Stimulated activated CD8-positive, alpha-beta memory T cell treated with anti-CD3 and anti-CD28 coated beads, Interleukin-2, amount 100 ng/mL, for 1 hour (primary cell): Measurements from ENCODE around the gene TTLL5.
"Not testable (repeated sequence)": the region's sequence is repeated elsewhere in the genome, so short reads cannot be mapped to it uniquely, and the experiment has no call there.

Experiments
- DNase-seq, 2 donors: peaks; one replicate each; pipeline ENCODE4 v3.0.0-alpha.2; 2020; ENCODE audit warnings: low read depth in 2 of 2

Gene TTLL5

DNA sequence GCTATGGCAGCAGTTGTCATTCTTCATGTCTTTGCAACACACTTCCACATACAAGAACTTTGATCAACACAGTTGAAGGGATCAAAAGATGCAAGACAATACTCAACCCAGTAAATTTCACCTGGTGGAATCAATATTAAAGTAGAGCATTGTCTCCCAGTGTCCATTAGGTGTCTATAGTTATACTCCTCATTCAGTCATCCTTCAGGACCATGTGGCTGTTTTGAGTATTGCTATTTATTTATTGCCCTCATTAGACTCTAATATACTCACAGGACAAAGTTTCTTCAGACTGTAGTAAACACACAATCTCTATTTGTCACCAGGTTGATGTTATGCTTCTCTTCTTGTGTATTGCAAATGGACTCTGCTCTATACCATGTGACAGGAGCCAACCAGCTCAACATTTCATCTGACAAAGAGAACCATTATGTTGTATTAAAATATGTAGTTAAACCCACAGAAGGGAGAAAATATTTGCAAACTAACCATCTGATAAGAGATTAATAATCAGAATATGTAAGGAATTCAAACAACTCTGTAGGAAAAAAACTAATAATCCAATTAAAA is 174.2 kb downstream of the TTLL5 start:
- no peak for DNase-seq

DNA sequence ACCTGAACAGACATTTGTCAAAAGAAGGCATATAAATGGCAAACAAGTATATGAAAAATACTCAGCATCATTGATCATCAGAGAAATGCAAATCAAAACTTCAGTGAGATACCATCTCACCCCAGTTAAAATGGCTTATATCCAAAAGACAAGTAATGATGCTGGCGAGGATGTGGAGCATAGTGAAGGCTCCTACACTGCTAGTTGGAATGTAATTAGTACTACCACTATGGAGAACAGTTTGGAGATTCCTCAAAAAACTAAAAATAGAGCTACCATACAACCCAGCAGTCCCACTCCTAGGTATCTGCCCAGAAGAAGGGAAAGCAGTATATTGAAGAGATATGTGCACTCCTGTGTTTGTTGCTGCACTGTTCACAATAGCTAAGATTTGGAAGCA is 174.7 kb downstream of the TTLL5 start:
- no peak for DNase-seq

- no peak for DNase-seq
Measured at GRCh38 chr14:75837151-75837787, 176.2 kb downstream of the TTLL5 start.

GRCh38 chr14:75840911-75841310 is 179.9 kb downstream of the TTLL5 start:
- no peak for DNase-seq

DNA sequence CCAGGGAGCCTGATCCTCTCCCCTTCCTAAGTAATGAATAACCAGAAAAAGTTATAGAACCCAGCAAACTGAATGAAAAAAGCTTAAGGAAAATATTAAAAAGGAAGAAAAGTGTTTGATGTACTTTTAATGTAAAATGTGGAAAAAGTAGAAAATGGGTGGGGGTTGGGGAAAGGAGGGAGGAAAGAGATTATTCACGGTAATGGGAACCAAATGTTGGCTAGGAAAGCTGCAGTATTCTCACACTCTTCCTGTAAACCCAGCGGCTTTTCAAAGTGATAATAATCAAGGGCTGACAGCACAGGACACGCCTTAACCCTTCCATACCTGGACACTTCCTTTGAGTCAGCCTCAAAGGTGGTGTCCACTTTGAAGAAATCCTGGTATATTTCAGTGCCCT is 181.5 kb downstream of the TTLL5 start:
- DNase-seq = no peak

DNA sequence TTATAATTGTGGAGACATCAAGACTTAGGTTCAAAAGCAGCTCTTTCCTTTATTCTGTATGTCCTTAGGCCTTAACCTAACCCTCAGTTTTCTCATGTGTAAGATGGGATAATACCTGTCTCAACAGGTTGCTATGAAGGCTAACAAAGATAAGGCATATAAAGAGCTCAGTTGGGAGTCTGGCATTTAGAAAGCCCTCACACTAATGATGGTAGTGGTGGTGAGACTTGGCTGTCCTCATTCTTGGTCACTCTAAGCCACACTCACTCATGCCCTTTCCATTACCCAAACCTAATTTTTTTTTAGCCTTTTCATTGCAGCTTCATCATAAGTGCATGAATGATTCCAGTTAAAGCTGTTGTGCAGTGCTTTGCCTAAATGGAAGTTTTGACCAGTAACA is 183.4 kb downstream of the TTLL5 start:
- DNase-seq = no peak

- no peak for DNase-seq
Measured at GRCh38 chr14:75845136-75845804, 184.2 kb downstream of the TTLL5 start.

GRCh38 chr14:75846694-75847093 is 185.6 kb downstream of the TTLL5 start:
- DNase-seq = not testable (repeated sequence)

- no peak for DNase-seq
Measured at GRCh38 chr14:75847584-75847983, 186.5 kb downstream of the TTLL5 start.

DNA sequence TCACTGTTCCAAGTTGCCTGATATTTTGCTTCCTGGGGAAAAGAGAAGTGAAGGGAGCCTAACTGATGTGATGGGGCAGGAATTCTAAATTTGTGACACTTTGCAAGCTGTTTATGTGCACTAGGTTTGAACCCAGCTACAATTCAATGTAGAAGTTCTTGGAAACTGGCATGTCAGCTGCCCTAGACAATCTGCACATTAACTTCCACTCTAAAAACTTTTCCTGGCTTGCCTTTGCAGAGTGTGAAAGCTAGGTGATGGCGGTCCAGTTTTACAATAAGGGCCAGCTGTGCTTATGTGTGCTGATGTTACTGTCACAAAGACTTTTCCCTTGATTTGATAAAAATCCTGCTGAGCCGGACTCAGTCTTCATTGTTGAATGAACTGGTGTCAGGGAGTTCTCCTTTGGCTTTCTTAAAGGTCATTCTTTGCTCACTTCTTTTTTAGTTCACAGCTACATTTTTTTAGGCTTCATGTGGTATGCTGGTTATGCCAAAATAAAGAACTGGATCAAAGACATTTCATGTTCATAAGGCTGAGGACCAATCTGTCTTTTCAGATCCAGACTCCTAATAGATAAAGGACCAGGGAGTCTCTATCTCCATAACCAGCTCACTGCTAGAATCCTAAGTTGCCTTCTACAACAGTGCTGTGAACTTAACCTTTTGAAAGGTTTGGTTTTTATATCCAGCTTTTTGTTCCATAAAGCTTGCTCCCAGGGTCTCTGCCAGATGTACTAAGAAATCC is 187.3 kb downstream of the TTLL5 start:
- DNase-seq = no peak

DNA sequence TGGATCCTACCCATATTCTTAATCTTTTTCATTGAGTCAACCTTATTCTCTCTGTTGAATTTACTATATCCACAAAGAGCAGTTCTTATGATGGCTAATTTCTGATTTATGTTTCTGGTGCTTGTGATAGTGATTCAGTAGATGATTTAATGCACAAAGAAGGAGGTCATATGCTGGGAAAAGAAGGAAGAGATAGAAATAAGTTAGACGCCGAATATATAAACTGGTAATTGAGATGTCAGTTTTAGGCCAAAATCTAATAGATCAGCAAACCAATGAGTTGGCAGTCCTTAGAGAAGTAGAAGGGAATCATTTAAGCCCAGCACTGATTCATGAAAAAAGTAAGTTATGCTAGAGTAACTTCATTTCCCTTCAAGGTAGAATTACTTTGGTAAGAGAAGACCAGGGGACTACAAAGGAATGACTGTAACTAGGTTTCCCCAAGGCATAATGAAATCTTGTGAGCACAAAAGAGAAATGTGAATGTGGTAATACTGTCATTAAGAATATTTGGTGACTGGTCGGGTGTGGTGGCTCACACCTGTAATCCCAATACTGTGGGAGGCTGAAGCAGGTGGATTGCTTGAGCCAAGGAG is 188.4 kb downstream of the TTLL5 start:
- DNase-seq = no peak

- DNase-seq = no peak
Measured at GRCh38 chr14:75851574-75851866, 190.5 kb downstream of the TTLL5 start.

DNA sequence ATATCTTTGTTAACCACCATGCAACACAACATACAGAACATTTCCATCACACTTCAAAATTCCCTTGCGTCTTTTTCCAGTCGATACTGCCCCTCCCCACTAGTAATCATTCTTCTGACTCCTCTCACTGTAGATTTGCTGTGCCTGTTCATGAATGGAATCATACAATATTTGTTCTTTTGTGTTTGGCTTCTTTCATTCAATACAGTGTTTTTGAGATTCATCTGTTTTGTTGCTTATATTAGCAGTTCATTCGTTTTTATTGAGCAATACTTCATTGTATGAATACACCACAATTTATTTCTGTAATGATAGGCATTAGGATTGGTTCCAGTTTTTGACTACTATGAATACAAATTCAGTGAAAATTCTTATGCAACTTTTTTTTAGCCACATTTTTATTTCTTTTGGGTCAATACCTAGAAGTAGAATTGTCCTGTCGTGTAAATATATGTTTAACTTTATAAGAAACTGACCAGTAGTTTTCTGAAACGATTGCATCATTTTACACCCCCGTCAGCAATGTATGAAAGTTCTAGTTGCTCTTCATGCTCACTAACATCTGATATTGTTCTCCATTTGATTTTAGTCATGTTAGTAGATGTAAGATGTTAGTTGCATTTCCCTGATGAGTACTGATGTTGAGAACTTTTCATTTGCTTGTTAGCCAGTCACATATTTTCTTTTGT is 193.2 kb downstream of the TTLL5 start:
- DNase-seq = no peak

DNA sequence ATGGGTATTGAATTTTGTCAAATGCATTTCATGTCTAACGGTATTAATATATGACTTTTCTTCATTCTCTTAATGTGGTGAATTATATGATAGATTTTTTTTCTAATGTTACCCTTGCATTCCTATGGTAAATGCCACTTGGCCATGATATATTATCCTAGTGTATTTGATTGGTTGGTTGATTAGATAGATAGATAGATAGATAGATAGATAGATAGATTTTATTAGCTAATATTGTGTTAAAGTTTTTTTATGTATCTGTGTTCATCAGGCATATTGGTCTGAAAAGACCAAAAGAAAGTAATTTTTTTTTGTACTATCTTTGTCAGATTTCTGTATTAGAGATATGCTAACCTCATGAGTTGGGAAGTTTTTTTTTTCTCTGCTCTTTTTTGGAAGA is 196.2 kb downstream of the TTLL5 start:
- DNase-seq = no peak

- DNase-seq = no peak
Measured at GRCh38 chr14:75858362-75858761, 197.3 kb downstream of the TTLL5 start.

GRCh38 chr14:75859746-75860145 is 198.7 kb downstream of the TTLL5 start:
- DNase-seq = no peak

DNA sequence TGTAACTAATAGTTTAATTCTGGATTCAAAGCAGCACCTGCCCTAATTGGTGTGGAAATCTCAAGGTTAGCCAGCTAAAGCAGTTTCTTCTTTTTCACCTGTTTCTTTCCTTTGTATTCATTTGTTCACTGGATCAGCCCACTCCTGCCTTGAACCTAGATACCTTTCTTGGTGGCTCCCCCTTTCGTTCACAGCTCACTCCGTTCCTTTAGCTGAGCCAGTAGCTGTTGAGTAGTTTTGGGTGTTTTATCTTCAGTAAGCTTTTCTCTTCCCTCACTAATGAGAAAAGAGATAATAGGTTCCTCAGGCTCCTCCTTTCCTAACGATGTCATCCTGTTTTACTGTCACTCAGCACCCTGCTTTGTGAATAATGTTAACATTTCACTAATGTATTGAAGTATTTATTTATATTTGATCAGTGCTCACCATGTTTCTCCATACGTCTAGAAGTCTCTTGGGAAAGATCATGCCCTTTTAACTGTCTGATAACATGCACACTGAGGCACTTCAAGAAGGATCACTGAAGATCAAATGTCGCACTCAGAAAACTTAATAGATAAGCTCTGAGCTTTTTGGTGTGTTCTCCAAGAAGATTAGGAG is 199.6 kb downstream of the TTLL5 start:
- no peak for DNase-seq

DNA sequence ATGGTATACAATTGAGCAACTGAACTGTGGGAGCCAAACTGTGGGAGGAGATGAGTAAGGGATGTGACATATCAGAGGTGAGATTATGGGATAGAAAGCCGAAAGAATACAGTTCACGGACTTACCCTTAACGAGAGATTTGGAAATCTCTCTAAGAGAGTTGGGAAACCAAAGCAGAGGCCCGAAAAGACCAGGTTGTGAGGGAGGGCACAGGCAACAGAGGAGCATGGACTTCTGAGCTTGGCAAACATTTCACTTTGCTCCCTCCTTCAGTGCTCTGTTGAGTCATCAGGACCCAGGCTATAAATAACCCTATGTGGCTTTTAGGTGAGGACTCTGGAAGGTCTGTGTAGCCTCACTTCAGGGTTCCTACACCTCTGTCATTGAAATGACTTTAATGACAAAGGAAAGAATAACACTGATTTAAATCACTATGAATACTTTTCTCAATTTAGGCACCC is 200.1 kb downstream of the TTLL5 start:
- no peak for DNase-seq

DNA sequence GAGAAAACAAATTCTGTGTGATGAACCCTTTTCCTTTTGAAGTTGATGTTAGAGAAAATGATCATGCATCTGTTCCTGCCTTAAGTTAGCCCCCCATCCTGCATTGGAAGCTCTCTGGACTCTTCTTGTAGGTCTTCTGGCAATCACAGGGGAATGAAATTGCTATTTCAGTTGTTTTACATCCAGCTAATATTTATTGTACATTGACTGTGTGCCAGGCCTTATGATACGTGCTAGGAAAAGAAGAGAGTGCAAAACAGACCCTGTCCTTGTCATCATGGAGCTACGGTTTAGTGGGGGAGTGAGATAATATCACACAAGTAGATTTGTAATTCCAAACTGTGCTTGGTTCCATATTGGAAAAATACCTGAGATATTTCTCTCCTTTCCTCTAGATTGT is 202.2 kb downstream of the TTLL5 start:
- no peak for DNase-seq

DNA sequence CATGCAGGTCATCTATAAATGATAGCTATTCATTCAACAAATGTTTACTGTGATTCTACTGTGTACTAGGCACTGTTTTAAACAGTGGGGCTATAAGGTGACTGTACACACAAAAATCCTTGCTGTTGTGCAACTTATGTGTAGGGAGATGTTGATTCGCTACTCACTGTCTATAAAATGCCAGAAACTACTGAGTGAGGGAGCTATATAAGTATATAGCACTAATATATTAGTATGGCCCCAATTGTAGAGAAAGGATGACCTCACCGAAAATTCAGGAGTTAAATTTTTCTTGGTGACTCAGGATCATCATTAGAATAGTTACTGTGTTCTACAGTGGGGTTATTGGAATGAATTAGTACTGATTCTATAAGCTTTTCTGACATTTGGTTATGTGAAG is 203.3 kb downstream of the TTLL5 start:
- DNase-seq = no peak

DNA sequence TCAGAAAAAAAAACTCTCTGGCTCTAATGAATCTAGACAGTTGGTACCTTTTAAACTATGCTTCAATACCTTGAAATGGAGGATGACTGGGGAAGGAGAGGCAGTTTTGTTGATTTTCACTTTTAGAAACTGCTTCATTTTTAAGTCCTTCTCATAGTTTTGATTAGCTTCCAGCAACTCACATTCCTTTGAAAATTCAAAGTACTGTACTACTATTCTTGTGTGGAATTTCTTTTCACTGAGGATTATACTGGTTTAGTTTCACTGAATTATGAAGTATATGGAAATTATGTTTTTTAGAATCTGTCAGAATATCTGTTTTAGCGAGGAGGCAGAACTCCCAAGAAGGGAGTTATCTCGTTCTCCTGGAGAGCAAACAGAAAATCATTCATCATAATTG is 204.5 kb downstream of the TTLL5 start:
- no peak for DNase-seq
